ENCODE measurements around the gene PLA2G2F. TPM values are rescaled to one million over a fixed set of nuclear protein-coding genes. Genes with fewer than 3 reads are reported as not detected.

Gene PLA2G2F
- total RNA-seq, 2 donors from 2014 or later = not detected

GRCh38 chr1:20166051-20166450, 26.9 kb downstream of the PLA2G2F start:
- no peaks in the 10 kb centered on the region for H3K9me3 ChIP-seq
- no peak for DNase-seq
- no peaks in the 10 kb centered on the region for H3K27me3 ChIP-seq
- no peaks in the 10 kb centered on the region for H3K4me1 ChIP-seq
- no peak overlapping the region for H3K9ac ChIP-seq (ENCODE audit: low read depth in 2 of 2, low read length in 2 of 2)
- H3K36me3 ChIP-seq = no peaks in the 10 kb centered on the region
- H3K27ac ChIP-seq = no peak overlapping the region
- intact Hi-C loops (cut with DNase I) = no loop called here
- no peak overlapping the region for H3K4me3 ChIP-seq
- TF ChIP-seq CTCF (IDR thresholded peaks at IDR 0.05) = no peak

- Histone ChIP-seq H3K36me3 (no peaks in the 10 kb centered on the region), H3K27ac (no peak overlapping the region), H3K27me3 (no peaks in the 10 kb centered on the region), H3K4me3 (no peak overlapping the region), H3K9me3 (no peaks in the 10 kb centered on the region), H3K9ac (ENCODE audit: low read depth in 2 of 2, low read length in 2 of 2) (no peak overlapping the region), H3K4me1 (no peaks in the 10 kb centered on the region)
- intact Hi-C loops (cut with DNase I) = no loop called here
- no peak for DNase-seq
- TF ChIP-seq CTCF (IDR thresholded peaks at IDR 0.05) = no peak
Measured at GRCh38 chr1:20167126-20167525, 28.0 kb downstream of the PLA2G2F start.

GRCh38 chr1:20168564-20169491, 29.7 kb downstream of the PLA2G2F start:
- Histone ChIP-seq H3K27me3 (no peaks in the 10 kb centered on the region), H3K9ac (ENCODE audit: low read depth in 2 of 2, low read length in 2 of 2) (no peak overlapping the region), H3K9me3 (no peaks in the 10 kb centered on the region), H3K4me1 (no peaks in the 10 kb centered on the region), H3K4me3 (no peak overlapping the region), H3K27ac (no peak overlapping the region), H3K36me3 (no peaks in the 10 kb centered on the region)
- DNase-seq = no peak
- TF ChIP-seq CTCF (IDR thresholded peaks at IDR 0.05) = no peak
- intact Hi-C loops (cut with DNase I) = no loop called here

- intact Hi-C loops (cut with DNase I) = no loop called here
- TF ChIP-seq CTCF (IDR thresholded peaks at IDR 0.05) = no peak
- H3K4me3 ChIP-seq = no peak overlapping the region
Measured at GRCh38 chr1:20169932-20170331, 30.8 kb downstream of the PLA2G2F start.

GRCh38 chr1:20172033-20172590, 33.0 kb downstream of the PLA2G2F start:
- intact Hi-C loops (cut with DNase I) = no loop called here
- Histone ChIP-seq H3K4me1 (no peaks in the 10 kb centered on the region), H3K27me3 (no peaks in the 10 kb centered on the region), H3K9ac (ENCODE audit: low read depth in 2 of 2, low read length in 2 of 2) (no peak overlapping the region), H3K9me3 (no peaks in the 10 kb centered on the region), H3K36me3 (no peaks in the 10 kb centered on the region), H3K4me3 (no peak overlapping the region), H3K27ac (no peak overlapping the region)
- no peak for TF ChIP-seq CTCF (IDR thresholded peaks at IDR 0.05)
- no peak for DNase-seq

More at GRCh38 chr1:20169932-20170331, 30.8 kb downstream of the PLA2G2F start:
- H3K27ac ChIP-seq = no peak overlapping the region
- no peaks in the 10 kb centered on the region for H3K36me3 ChIP-seq
- no peaks in the 10 kb centered on the region for H3K4me1 ChIP-seq
- DNase-seq = no peak
- H3K9ac ChIP-seq (ENCODE audit: low read depth in 2 of 2, low read length in 2 of 2) = no peak overlapping the region
- H3K9me3 ChIP-seq = no peaks in the 10 kb centered on the region
- no peaks in the 10 kb centered on the region for H3K27me3 ChIP-seq
